SU-DHL-6 (cell line): ENCODE data around the gene RPL39L.

Source experiments
- CTCF ChIP-seq: fragments of 200-600 bp; sonication (generic); IDR thresholded peaks from one replicate; pipeline ENCODE4 v1.5.1; 2017; ENCODE audit warnings: antibody characterized with exemption, mild to moderate bottlenecking, low read length, moderate library complexity; ENCODE audit not compliant: insufficient read depth, poor library complexity, severe bottlenecking
- EZH2phosphoT487 ChIP-seq: fragments of 200-600 bp; sonication (generic), shearing (Covaris generic); conservative IDR thresholded peaks from 2 replicates; pipeline ENCODE4 v1.6.1; 2018; ENCODE audit warnings: mild to moderate bottlenecking, antibody characterized with exemption, low read length, moderate library complexity, mixed read lengths

- TF ChIP-seq CTCF (no peak), EZH2phosphoT487 (no peak)
Observed at GRCh38 chr3:187093320-187093719, 46.0 kb downstream of the RPL39L start.
